IMR-90 (cell line): ENCODE measurements around the gene TFAP2E. TPM values are rescaled to one million over a fixed set of nuclear protein-coding genes. Genes with fewer than 3 reads are reported as not detected.

ENCODE experiments used
- ATAC-seq: fragments of 200-7000 bp; cut with Tn5 transposase; 2 replicates; pipeline ENCODE4 v1.9.1; 2020; ENCODE audit warnings: low read depth, mild to moderate bottlenecking, moderate library complexity
- Bru-seq: library from RNA; stranded (reverse); fragments of 400-500 nt; gene quantifications from one replicate; lab custom pipeline; 2021; lab: Mats Ljungman, UMichigan
- BruChase-seq, 2 experiments: library from RNA; stranded (reverse); fragments of 400-500 nt; gene quantifications; one replicate each; lab custom pipeline; 2021; lab: Mats Ljungman, UMichigan
- BruUV-seq: library from RNA; stranded (reverse); fragments of 400-500 nt; replicated peaks from 2 replicates; lab custom pipeline; 2021; lab: Mats Ljungman, UMichigan
- CTCF ChIA-PET: fragments of 300-600 bp; formaldehyde crosslinking; extraction: SDS; loops from one replicate; lab custom pipeline; 2021; ENCODE audit warnings: antibody characterized with exemption; lab: Yijun Ruan, JAX
- POLR2A ChIA-PET: fragments of 300-600 bp; sonication (Branson Sonifier 250); formaldehyde crosslinking; loops from one replicate; lab custom pipeline; 2022; ENCODE audit warnings: antibody characterized with exemption; ENCODE audit not compliant: unreplicated experiment; lab: Charles Lee
- DNase-seq: peaks from one replicate; pipeline ENCODE4 v3.0.0; 2013
- H2AFZ ChIP-seq: replicated peaks from 2 replicates; pipeline ENCODE3; 2013; ENCODE audit warnings: low read length, mild to moderate bottlenecking; ENCODE audit not compliant: poor library complexity
- H2AK5ac ChIP-seq: 2 replicates; pipeline ENCODE4 v1.6.1; 2013; ENCODE audit warnings: low read depth, low read length, inconsistent platforms
- H2AK9ac ChIP-seq: replicated peaks from 2 replicates; pipeline ENCODE3; 2013; ENCODE audit warnings: mild to moderate bottlenecking, low read depth, low read length, moderate library complexity; ENCODE audit not compliant: poor library complexity
- H2BK120ac ChIP-seq: 2 replicates; pipeline ENCODE4 v1.6.1; 2013; ENCODE audit warnings: low read depth, low read length, inconsistent platforms
- H2BK15ac ChIP-seq: 3 replicates; pipeline ENCODE4 v1.6.1; 2013; ENCODE audit warnings: low read depth, low read length, inconsistent platforms
- H2BK20ac ChIP-seq: 2 replicates; pipeline ENCODE4 v1.6.1; 2013; ENCODE audit warnings: low read depth, mild to moderate bottlenecking, inconsistent platforms, low read length, moderate library complexity
- H2BK5ac ChIP-seq: 2 replicates; pipeline ENCODE4 v1.6.1; 2013; ENCODE audit warnings: mild to moderate bottlenecking, low read depth, low read length, inconsistent platforms; ENCODE audit not compliant: poor library complexity, severe bottlenecking
- H3K14ac ChIP-seq: replicated peaks from 2 replicates; pipeline ENCODE4 v1.6.1; 2013; ENCODE audit warnings: low read depth, low read length, inconsistent platforms
- H3K18ac ChIP-seq: 2 replicates; pipeline ENCODE4 v1.6.1; 2013; ENCODE audit warnings: low read depth, low read length, control low read depth
- H3K23ac ChIP-seq: 2 replicates; pipeline ENCODE4 v1.6.1; 2013; ENCODE audit warnings: low read depth, low read length, inconsistent platforms
- H3K27ac ChIP-seq: 2 replicates; pipeline ENCODE4 v1.5.1; 2013; ENCODE audit warnings: mild to moderate bottlenecking, control low read depth, low read length; ENCODE audit not compliant: insufficient read depth
- H3K27me3 ChIP-seq: 2 replicates; pipeline ENCODE4 v1.6.1; 2013; ENCODE audit warnings: low read length; ENCODE audit not compliant: control insufficient read depth, insufficient read depth
- H3K36me3 ChIP-seq: 2 replicates; pipeline ENCODE4 v1.6.1; 2013; ENCODE audit warnings: low read length, mixed read lengths; ENCODE audit not compliant: control insufficient read depth, insufficient read depth
- H3K4ac ChIP-seq: 2 replicates; pipeline ENCODE4 v1.6.1; 2013; ENCODE audit warnings: low read depth, low read length, inconsistent platforms
- H3K4me1 ChIP-seq: 2 replicates; pipeline ENCODE4 v1.6.1; 2013; ENCODE audit warnings: low read length, mixed read lengths; ENCODE audit not compliant: control insufficient read depth, insufficient read depth
- H3K4me2 ChIP-seq: 2 replicates; pipeline ENCODE4 v1.6.1; 2013; ENCODE audit warnings: low read depth, mild to moderate bottlenecking, control low read depth, low read length, moderate library complexity
- H3K4me3 ChIP-seq: 2 replicates; pipeline ENCODE4 v1.5.1; 2013; ENCODE audit warnings: low read depth, mild to moderate bottlenecking, control low read depth, low read length, moderate library complexity; ENCODE audit not compliant: insufficient read depth
- H3K56ac ChIP-seq: 2 replicates; pipeline ENCODE4 v1.6.1; 2013; ENCODE audit warnings: low read length, inconsistent platforms; ENCODE audit not compliant: insufficient read depth; ENCODE audit errors: extremely low read depth
- H3K79me1 ChIP-seq, 2 experiments: 2 replicates each; pipeline ENCODE4 v1.6.1; 2013; ENCODE audit warnings: low read length in 2 of 2, inconsistent platforms in 1 of 2, low read depth in 1 of 2
- H3K9ac ChIP-seq: 2 replicates; pipeline ENCODE4 v1.6.1; 2013; ENCODE audit warnings: low read depth, low read length, control low read depth
- H3K9me1 ChIP-seq: 2 replicates; pipeline ENCODE4 v1.6.1; 2013; ENCODE audit warnings: low read length, inconsistent platforms; ENCODE audit not compliant: insufficient read depth
- H3K9me3 ChIP-seq: 2 replicates; pipeline ENCODE4 v1.6.1; 2013; ENCODE audit warnings: low read length; ENCODE audit not compliant: control insufficient read depth, insufficient read depth
- H4K20me1 ChIP-seq: 2 replicates; pipeline ENCODE4 v1.6.1; 2013; ENCODE audit warnings: low read length, inconsistent platforms; ENCODE audit not compliant: insufficient read depth
- H4K5ac ChIP-seq: 2 replicates; pipeline ENCODE4 v1.6.1; 2013; ENCODE audit warnings: mild to moderate bottlenecking, low read depth, low read length, control low read depth
- H4K8ac ChIP-seq, 2 experiments: 2 replicates each; pipeline ENCODE4 v1.6.1; 2013; ENCODE audit warnings: low read depth in 2 of 2, low read length in 2 of 2, control low read depth in 1 of 2, inconsistent platforms in 1 of 2
- H4K91ac ChIP-seq: 2 replicates; pipeline ENCODE4 v1.6.1; 2013; ENCODE audit warnings: low read depth, low read length, inconsistent platforms; ENCODE audit not compliant: insufficient read depth
- CHD1 ChIP-seq: IDR thresholded peaks from 2 replicates; pipeline ENCODE4 v1.6.1; 2012; ENCODE audit warnings: low read depth, low read length, improper control_type of control experiment
- MAZ ChIP-seq: IDR thresholded peaks from 2 replicates; pipeline ENCODE4 v1.6.1; 2012; ENCODE audit warnings: low read depth, mild to moderate bottlenecking, low read length, improper control_type of control experiment, moderate library complexity, borderline replicate concordance
- NFE2L2 ChIP-seq: fragments of 150-350 bp; IDR thresholded peaks from 2 replicates; pipeline ENCODE4 v1.6.1; 2016; ENCODE audit warnings: low read depth, mild to moderate bottlenecking, low read length
- RAD21 ChIP-seq: IDR thresholded peaks from 2 replicates; pipeline ENCODE4 v1.6.1; 2012; ENCODE audit warnings: low read length, improper control_type of control experiment
- RFX5 ChIP-seq: IDR thresholded peaks from 2 replicates; pipeline ENCODE4 v1.8.0; 2012; ENCODE audit warnings: low read depth, mild to moderate bottlenecking, low read length, moderate library complexity
- WGBS, 2 experiments: methylation state at CpG; one replicate each; pipeline versions ENCODE4 v1.1.5 to v1.1.7; 2013; ENCODE audit warnings: missing lambda C conversion rate in 2 of 2; ENCODE audit not compliant: insufficient read length in 1 of 2; ENCODE audit errors: extremely low coverage in 2 of 2; 5-methylcytosine and 5-hydroxymethylcytosine counted together
- dilution Hi-C: fragments of 300-500 bp; cut with HindIII; formaldehyde crosslinking; loops from one replicate; pipeline ENCODE4 v1.14.3; 2018; ENCODE audit warnings: low sequenced_read_pairs; ENCODE audit not compliant: unreplicated experiment
- in situ Hi-C: fragments of 300-500 bp; cut with MboI; formaldehyde crosslinking; loops from 3 replicates; pipeline ENCODE4 v1.14.3; 2019; ENCODE audit warnings: low sequenced_read_pairs, inconsistent platforms, mixed read lengths
- intact Hi-C: fragments of 100-400 bp; cut with micrococcal nuclease; formaldehyde crosslinking; loops from 2 replicates; pipeline ENCODE4 v1.10.0; 2022
- long read RNA-seq: library from polyadenylated mRNA; unstranded; transcript quantifications from one replicate; pipeline ENCODE4 v2.0.0, GENCODE V29; 2021; ENCODE audit not compliant: unreplicated experiment
- polyA plus RNA-seq, 3 experiments: library from polyadenylated mRNA; depleted of rRNA; stranded (reverse); fragments of >200 nt; gene quantifications; 2 replicates each; pipeline ENCODE4 v1.2.3, GENCODE V29; 2012; ENCODE audit warnings: low replicate concordance in 1 of 3
- total RNA-seq: library from RNA; depleted of rRNA; stranded (reverse); fragments of >200 nt; gene quantifications from 2 replicates; pipeline ENCODE4 v1.2.3, GENCODE V29; 2012; rRNA removed
- TF ChIP-seq, protein P1 (sequence below): fragments of 150-350 bp; IDR thresholded peaks from 2 replicates; pipeline ENCODE4 v1.6.1; 2017; ENCODE audit warnings: mild to moderate bottlenecking, antibody characterized with exemption, low read length, low read depth
- TF ChIP-seq, protein P2 (sequence below): fragments of 150-350 bp; IDR thresholded peaks from 2 replicates; pipeline ENCODE4 v1.6.1; 2016; ENCODE audit warnings: low read depth, mild to moderate bottlenecking, low read length, moderate library complexity, borderline replicate concordance

Gene TFAP2E
- under 0.01 TPM in 2 replicates for total RNA-seq
- polyA plus RNA-seq (2012; rRNA removed): 0.09 and 0.19 TPM in 2 replicates
- 0.15 TPM in 1 of 2 replicates, not detected in the other for polyA plus RNA-seq (2012; cell fraction: cytosol; rRNA removed)
- polyA plus RNA-seq (2012; cell fraction: nucleus; rRNA removed; ENCODE audit: low replicate concordance): 1.3 and 2.0 TPM in 2 replicates
- percentile 46 among the genes with signal in this experiment for Bru-seq, nascent RNA
- percentile 54 among the genes with signal in this experiment for BruChase-seq, experiment 1, labeled RNA remaining after a 6-hour chase
- BruChase-seq, experiment 2, labeled RNA remaining after a 2-hour chase: percentile 56 among the genes with signal in this experiment
- long read RNA-seq: 0 reads

DNA sequence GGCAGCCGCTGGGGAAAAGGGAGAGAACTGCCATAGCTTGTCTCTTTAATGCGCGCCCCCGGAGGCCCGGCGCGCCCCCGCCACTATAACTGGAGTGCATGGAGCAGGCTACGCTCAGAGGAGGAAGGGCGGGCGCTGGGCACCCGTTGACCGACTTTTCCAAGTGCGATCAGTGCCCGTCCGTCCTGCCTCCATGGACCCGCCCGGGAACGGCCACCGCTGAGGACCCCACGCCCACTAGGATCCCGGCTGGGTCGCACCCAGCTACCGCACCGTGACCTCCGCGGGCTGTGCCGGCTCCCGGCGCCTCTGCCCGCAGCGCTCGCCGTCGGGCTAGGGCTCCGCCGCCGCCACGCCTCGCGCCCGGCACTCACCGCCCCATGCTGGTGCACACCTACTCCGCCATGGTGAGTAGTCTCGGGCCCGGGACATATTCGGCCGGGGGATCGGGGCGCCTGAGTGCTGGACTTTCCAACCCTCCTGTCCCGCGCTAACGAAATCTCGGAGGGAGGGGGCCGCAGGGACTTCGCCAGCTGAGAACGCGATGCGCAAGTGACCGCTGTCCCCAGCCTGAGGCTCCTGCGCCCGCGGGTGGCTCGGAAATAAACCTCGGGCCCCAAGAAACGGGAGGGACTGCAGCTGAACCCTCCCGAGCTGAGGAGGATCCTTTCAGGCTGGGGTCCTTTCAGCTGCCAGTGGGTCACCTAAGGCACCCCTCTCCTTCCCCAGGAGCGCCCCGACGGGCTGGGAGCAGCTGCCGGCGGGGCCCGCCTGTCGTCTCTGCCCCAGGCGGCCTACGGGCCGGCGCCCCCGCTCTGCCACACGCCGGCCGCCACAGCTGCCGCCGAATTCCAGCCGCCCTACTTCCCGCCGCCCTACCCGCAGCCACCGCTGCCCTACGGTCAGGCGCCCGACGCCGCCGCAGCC is at the start of gene TFAP2E:
Gene TFAP2E, plus strand, starts transcription at position 117 of the 927 bp plus-strand sequence. Its CDS starts 264 bp downstream, at position 381.
- H3K36me3 ChIP-seq: no peaks in the 10 kb centered on the region
- no peak within 1 kb of the TSS for H3K27ac ChIP-seq
- H3K18ac ChIP-seq: no peak within 1 kb of the TSS
- no peaks in the 10 kb centered on the region for H3K9me1 ChIP-seq
- in situ Hi-C loops: loop anchor here (5.0 kb wide), 1 partner anchor 199 kb away; no protein-coding TSS in a partner anchor
- TF ChIP-seq NFE2L2 (no peak), RFX5 (no peak), MAZ (no peak), CHD1 (no peak), RAD21 (no peak)
- TF ChIP-seq, protein P1, sequence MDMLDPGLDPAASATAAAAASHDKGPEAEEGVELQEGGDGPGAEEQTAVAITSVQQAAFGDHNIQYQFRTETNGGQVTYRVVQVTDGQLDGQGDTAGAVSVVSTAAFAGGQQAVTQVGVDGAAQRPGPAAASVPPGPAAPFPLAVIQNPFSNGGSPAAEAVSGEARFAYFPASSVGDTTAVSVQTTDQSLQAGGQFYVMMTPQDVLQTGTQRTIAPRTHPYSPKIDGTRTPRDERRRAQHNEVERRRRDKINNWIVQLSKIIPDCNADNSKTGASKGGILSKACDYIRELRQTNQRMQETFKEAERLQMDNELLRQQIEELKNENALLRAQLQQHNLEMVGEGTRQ: no peak
- TF ChIP-seq, protein P2, sequence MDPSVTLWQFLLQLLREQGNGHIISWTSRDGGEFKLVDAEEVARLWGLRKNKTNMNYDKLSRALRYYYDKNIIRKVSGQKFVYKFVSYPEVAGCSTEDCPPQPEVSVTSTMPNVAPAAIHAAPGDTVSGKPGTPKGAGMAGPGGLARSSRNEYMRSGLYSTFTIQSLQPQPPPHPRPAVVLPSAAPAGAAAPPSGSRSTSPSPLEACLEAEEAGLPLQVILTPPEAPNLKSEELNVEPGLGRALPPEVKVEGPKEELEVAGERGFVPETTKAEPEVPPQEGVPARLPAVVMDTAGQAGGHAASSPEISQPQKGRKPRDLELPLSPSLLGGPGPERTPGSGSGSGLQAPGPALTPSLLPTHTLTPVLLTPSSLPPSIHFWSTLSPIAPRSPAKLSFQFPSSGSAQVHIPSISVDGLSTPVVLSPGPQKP: no peak
- no peak within 1 kb of the TSS for H3K14ac ChIP-seq
- ATAC-seq (peak; percentile 68), DNase-seq (no peak)
- H2BK5ac ChIP-seq: no peak within 1 kb of the TSS
- peak within 1 kb of the TSS; percentile 48 for H3K4me2 ChIP-seq
- WGBS, 2 experiments: 9% methylated on average over 51 of the region's 95 CpGs; no CpG with 5 or more reads in 1 of the 2 experiments
- no peak within 1 kb of the TSS for H2BK15ac ChIP-seq
- ChIA-PET POLR2A (no interaction called here), CTCF (no interaction called here)
- 0 out of 2 replicates have a peak, but pooled peaks cover 5% of the 10 kb centered on the region for H4K20me1 ChIP-seq
- peaks cover 51% of the 10 kb centered on the region for H3K27me3 ChIP-seq
- peak within 1 kb of the TSS; percentile 50 for H2AK9ac ChIP-seq
- H2BK20ac ChIP-seq: no peak within 1 kb of the TSS
- peak within 1 kb of the TSS; percentile 88 for H2AFZ ChIP-seq
- H4K5ac ChIP-seq: no peak within 1 kb of the TSS
- H3K4ac ChIP-seq: no peak within 1 kb of the TSS
- H2AK5ac ChIP-seq: no peak within 1 kb of the TSS
- H3K9me3 ChIP-seq: no peaks in the 10 kb centered on the region
- peaks cover 1% of the 10 kb centered on the region; the same call in 1 of the 2 replicates for H3K4me1 ChIP-seq
- no TSS peak for BruUV-seq
- no peak within 1 kb of the TSS for H4K8ac ChIP-seq
- H3K56ac ChIP-seq: no peak within 1 kb of the TSS
- intact Hi-C loops: no loop called here
- no peak within 1 kb of the TSS for H2BK120ac ChIP-seq
- H3K79me1 ChIP-seq: no peaks in the 10 kb centered on the region
- H3K9ac ChIP-seq: no peak within 1 kb of the TSS
- no peak within 1 kb of the TSS for H4K91ac ChIP-seq
- peak within 1 kb of the TSS; percentile 48 for H3K4me3 ChIP-seq
- no peak within 1 kb of the TSS; the same call in 1 of the 2 replicates for H3K23ac ChIP-seq
- dilution Hi-C loops: no loop called here
